HepG2 (cell line): ENCODE results near the gene SLC7A8. TPM values are rescaled to one million over a fixed set of nuclear protein-coding genes. Genes with fewer than 3 reads are reported as not detected.

Experiments used
- ATAC-seq: fragments of 200-7000 bp; cut with Tn5 transposase; 3 replicates; pipeline ENCODE4 v1.9.1; 2020; ENCODE audit warnings: mild to moderate bottlenecking, moderate library complexity
- BruUV-seq: library from RNA; stranded (reverse); fragments of 400-500 nt; replicated peaks from 2 replicates; lab custom pipeline; 2021; lab: Mats Ljungman, UMichigan
- CTCF ChIA-PET: fragments of 300-600 bp; formaldehyde crosslinking; extraction: SDS; loops from one replicate; lab custom pipeline; 2021; ENCODE audit warnings: low total read pairs, inconsistent platforms, low intra/inter-chr PET ratio; lab: Yijun Ruan, JAX
- POLR2A ChIA-PET: fragments of 350-600 bp; sonication (Branson Sonifier 250); formaldehyde crosslinking; loops from one replicate; lab custom pipeline; 2020; ENCODE audit warnings: antibody characterized with exemption, inconsistent platforms; lab: Yijun Ruan, JAX
- DNase-seq: peaks from one replicate; pipeline ENCODE4 v3.0.0-alpha.2; 2015; ENCODE audit warnings: low spot score
- FAIRE-seq: peaks from 3 replicates; lab custom pipeline; 2011; peaks lifted over from hg19 to GRCh38; lab: Jason Lieb, UNC
- H2AFZ ChIP-seq: one replicate; pipeline ENCODE4 v1.6.1; 2011; ENCODE audit warnings: low read length, inconsistent platforms
- H3K27ac ChIP-seq: fragments of 300-600 bp; 3 replicates; pipeline ENCODE4 v1.8.0; 2011; ENCODE audit warnings: mixed run types, mild to moderate bottlenecking, mixed read lengths, low read length, inconsistent platforms; ENCODE audit not compliant: insufficient read depth; ENCODE audit errors: extremely low read length
- H3K27me3 ChIP-seq, 2 experiments: fragments of 200-600 bp in 1 of 2; 2 replicates in 1 of 2; 3 replicates in 1 of 2; pipeline versions ENCODE4 v1.6.0 to v1.8.0; 2011; ENCODE audit warnings: low read length in 2 of 2, mild to moderate bottlenecking in 2 of 2, moderate library complexity in 2 of 2, inconsistent platforms in 1 of 2; ENCODE audit not compliant: insufficient read depth in 2 of 2, control insufficient read depth in 1 of 2
- H3K36me3 ChIP-seq, 2 experiments: fragments of 200-600 bp in 1 of 2; replicated peaks in 1 of 2; 2 replicates in 1 of 2; 3 replicates in 1 of 2; pipeline versions ENCODE4 v1.5.1 to v1.8.0; 2011; ENCODE audit warnings: low read length in 2 of 2, inconsistent platforms in 1 of 2; ENCODE audit not compliant: insufficient read depth in 2 of 2, control insufficient read depth in 1 of 2
- H3K4me1 ChIP-seq: 2 replicates; pipeline ENCODE4 v1.5.1; 2012; ENCODE audit warnings: low read length, inconsistent platforms; ENCODE audit not compliant: insufficient read depth
- H3K4me2 ChIP-seq: 2 replicates; pipeline ENCODE4 v1.6.0; 2011; ENCODE audit warnings: low read depth, low read length, inconsistent platforms
- H3K4me3 ChIP-seq, 3 experiments: fragments of 200-600 bp in 1 of 3; sonication (generic), shearing (Covaris generic) in 1 of 3; replicated peaks in 1 of 3; 2 replicates each; pipeline ENCODE4 v1.5.1; 2011 to 2016; ENCODE audit warnings: low read length in 3 of 3, inconsistent platforms in 2 of 3, low read depth in 2 of 3, mild to moderate bottlenecking in 2 of 3, control low read depth in 1 of 3, mixed read lengths in 1 of 3; ENCODE audit not compliant: insufficient read depth in 1 of 3
- H3K79me2 ChIP-seq: one replicate; pipeline ENCODE4 v1.6.1; 2011; ENCODE audit warnings: low read length, inconsistent platforms; ENCODE audit not compliant: insufficient read depth
- H3K9ac ChIP-seq: 2 replicates; pipeline ENCODE4 v1.6.0; 2011; ENCODE audit warnings: mild to moderate bottlenecking, low read depth, low read length, inconsistent platforms; ENCODE audit not compliant: insufficient read depth
- H3K9me3 ChIP-seq: 2 replicates; pipeline ENCODE4 v1.5.1; 2012; ENCODE audit warnings: mild to moderate bottlenecking, low read length
- H4K20me1 ChIP-seq: 2 replicates; pipeline ENCODE4 v1.6.0; 2011; ENCODE audit warnings: inconsistent platforms, mild to moderate bottlenecking, low read length, moderate library complexity; ENCODE audit not compliant: insufficient read depth
- MED8 ChIP-seq: sonication (generic); formaldehyde crosslinking; IDR thresholded peaks from 2 replicates; pipeline ENCODE4 v1.8.1; 2023; ENCODE audit warnings: mild to moderate bottlenecking, missing genetic modification reagents; ENCODE audit not compliant: insufficient replicate concordance
- MXI1 ChIP-seq: IDR thresholded peaks from 3 replicates; pipeline ENCODE4 v1.6.1; 2012; ENCODE audit warnings: low read depth, low read length, inconsistent platforms, borderline replicate concordance
- NFIB ChIP-seq: sonication (generic); formaldehyde crosslinking; IDR thresholded peaks from 2 replicates; pipeline ENCODE4 v1.9.0; 2021; ENCODE audit warnings: missing genetic modification reagents, mild to moderate bottlenecking, borderline replicate concordance
- PCBP1 ChIP-seq: fragments of 200-400 bp; formaldehyde crosslinking; IDR thresholded peaks from 2 replicates; pipeline ENCODE4 v1.6.1; 2017; ENCODE audit warnings: mild to moderate bottlenecking, low read depth, low read length, borderline replicate concordance
- POLR2G ChIP-seq: fragments of 200-400 bp; formaldehyde crosslinking; IDR thresholded peaks from 2 replicates; pipeline ENCODE4 v1.6.1; 2018; ENCODE audit warnings: mild to moderate bottlenecking, low read depth, low read length, moderate library complexity
- ZBTB34 ChIP-seq: sonication (generic); formaldehyde crosslinking; IDR thresholded peaks from 2 replicates; pipeline ENCODE4 v1.8.0; 2022; ENCODE audit warnings: mild to moderate bottlenecking, missing genetic modification reagents
- WGBS: methylation state at CpG from one replicate; pipeline ENCODE4 v1.1.6; 2017; ENCODE audit warnings: low lambda C conversion rate; 5-methylcytosine and 5-hydroxymethylcytosine counted together
- in situ Hi-C: cut with HindIII; loops from 2 replicates; pipeline ENCODE4 v1.10.0; 2017; ENCODE audit warnings: low pct_unique_long_range_greater_than_20kb; ENCODE audit not compliant: extremely low pct_ligation_motif_present
- intact Hi-C: fragments of 100-400 bp; cut with micrococcal nuclease; formaldehyde crosslinking; loops from one replicate; pipeline ENCODE4 v1.10.0; 2022; ENCODE audit not compliant: unreplicated experiment
- polyA plus RNA-seq, 8 experiments: library from polyadenylated mRNA; depleted of rRNA in 3 of 8; stranded (reverse) in 7 of 8; unstranded in 1 of 8; fragments of >200 nt; fragmentation: Illumina TruSeq in 4 of 8; extraction: Trizol in 4 of 8; gene quantifications; 2 replicates each; pipeline versions ENCODE4 v1.2.1 to v1.2.3, GENCODE V29; 2011 to 2016; ENCODE audit warnings: low read depth in 4 of 8, missing spikeins in 1 of 8, mixed read lengths in 1 of 8; ENCODE audit not compliant: insufficient read depth in 1 of 8
- total RNA-seq, 5 experiments: library from RNA; depleted of rRNA; stranded (reverse); fragments of >200 nt; fragmentation: Illumina TruSeq; extraction: Trizol; gene quantifications; 2 replicates each; pipeline ENCODE4 v1.2.3, GENCODE V29; 2016; ENCODE audit warnings: low read depth in 1 of 5

Gene SLC7A8
- total and polyA plus RNA-seq, 2 of the 13 experiments (the other 11 are each of a cell fraction or from before 2014, with no cell fraction given): 0.25 TPM; not detected in 1

GRCh38 chr14:23139874-23140273, 43.6 kb downstream of the SLC7A8 start:
- Histone ChIP-seq H4K20me1 (no peaks in the 10 kb centered on the region), H3K79me2 (no peaks in the 10 kb centered on the region), H2AFZ (no peak overlapping the region), H3K4me3 (no peak overlapping the region), H3K36me3 (no peaks in the 10 kb centered on the region), H3K4me2 (no peak overlapping the region), H3K27ac (no peak overlapping the region), H3K27me3 (peaks cover 15 to 65% of the 10 kb centered on the region in 2 experiments), H3K9ac (no peak overlapping the region), H3K4me1 (peaks cover 17% of the 10 kb centered on the region), H3K9me3 (no peaks in the 10 kb centered on the region)
- TF ChIP-seq ZBTB34 (CRISPR knock-in tag) (no peak), POLR2G (no peak), NFIB (no peak)
- intact Hi-C loops: no loop called here
- ChIA-PET POLR2A (no interaction called here), CTCF (no interaction called here)
- no peak for FAIRE-seq
- no peak for DNase-seq
- no TSS peak for BruUV-seq
- WGBS: 15% methylated on average over 2 of the region's 2 CpGs
- in situ Hi-C loops: no loop called here
- no peak for ATAC-seq

- peaks cover 15 to 60% of the 10 kb centered on the region in 2 experiments for H3K27me3 ChIP-seq
- BruUV-seq: no TSS peak
- in situ Hi-C loops (no loop called here), intact Hi-C loops (no loop called here)
- no peak overlapping the region for H2AFZ ChIP-seq
- H3K9me3 ChIP-seq: no peaks in the 10 kb centered on the region
- peaks cover 17% of the 10 kb centered on the region for H3K4me1 ChIP-seq
- DNase-seq (no peak), ATAC-seq (no peak), FAIRE-seq (peak; percentile 34)
- no peaks in the 10 kb centered on the region for H3K79me2 ChIP-seq
- no peak overlapping the region for H3K9ac ChIP-seq
- no peak overlapping the region for H3K4me2 ChIP-seq
- CTCF ChIA-PET: interaction anchor here (1.1 kb wide), 1 partner anchor 17 kb away, joined by 5 read pairs; no protein-coding TSS in a partner anchor
- no peaks in the 10 kb centered on the region for H3K36me3 ChIP-seq
- POLR2A ChIA-PET: no interaction called here
- H3K27ac ChIP-seq: no peak overlapping the region
- TF ChIP-seq MXI1 (0 out of 3 replicates have a peak, but pooled peaks have one; percentile 8), MED8 (CRISPR knock-in tag) (no peak), PCBP1 (no peak)
- whole genome bisulfite sequencing: 23% methylated on average over 6 of the region's 6 CpGs
- H3K4me3 ChIP-seq: no peak overlapping the region
- no peaks in the 10 kb centered on the region for H4K20me1 ChIP-seq
These were observed 45.5 kb downstream of the SLC7A8 start for GRCh38 chr14:23137813-23138535.
